Endothelial cell (in vitro differentiated cells): Measurements from ENCODE around the gene BRAT1. TPM values are rescaled to one million over a fixed set of nuclear protein-coding genes. Genes with fewer than 3 reads are reported as not detected.

ENCODE experiments used
- DNase-seq: peaks from one replicate; pipeline ENCODE4 v3.0.0; 2021; ENCODE audit warnings: low spot score
- H3K27ac Mint-ChIP-seq: one replicate; pipeline ENCODE4 v1.8.0; 2021; ENCODE audit warnings: mixed read lengths, inconsistent platforms; ENCODE audit not compliant: unreplicated experiment
- H3K27me3 Mint-ChIP-seq: one replicate; pipeline ENCODE4 v1.8.0; 2021; ENCODE audit warnings: mild to moderate bottlenecking, moderate library complexity, mixed read lengths, inconsistent platforms; ENCODE audit not compliant: unreplicated experiment
- H3K36me3 Mint-ChIP-seq: one replicate; pipeline ENCODE4 v1.8.0; 2021; ENCODE audit warnings: mild to moderate bottlenecking, low read depth, mixed read lengths, inconsistent platforms; ENCODE audit not compliant: unreplicated experiment
- H3K4me1 Mint-ChIP-seq: one replicate; pipeline ENCODE4 v1.8.0; 2021; ENCODE audit warnings: mild to moderate bottlenecking, mixed read lengths, inconsistent platforms; ENCODE audit not compliant: unreplicated experiment
- H3K4me3 Mint-ChIP-seq: one replicate; pipeline ENCODE4 v1.8.0; 2021; ENCODE audit warnings: mild to moderate bottlenecking, mixed read lengths, inconsistent platforms; ENCODE audit not compliant: unreplicated experiment
- H3K9me3 Mint-ChIP-seq: one replicate; pipeline ENCODE4 v1.8.0; 2021; ENCODE audit warnings: mixed read lengths, inconsistent platforms; ENCODE audit not compliant: unreplicated experiment
- total RNA-seq: library from RNA; stranded (reverse); fragmentation: NEBNext Ultra II Directional; extraction: Animal tissue kit (Norgen Biotek cat#: 25700); gene quantifications from one replicate; pipeline ENCODE4 v1.2.1, GENCODE V29; 2021; ENCODE audit not compliant: unreplicated experiment
- TF ChIP-seq, protein P1 (sequence below): fragments of 200-600 bp; sonication (generic); IDR thresholded peaks from one replicate; pipeline ENCODE4 v1.5.0; 2021; ENCODE audit warnings: antibody characterized with exemption; ENCODE audit not compliant: unreplicated experiment

Gene BRAT1
- total RNA-seq, 1 donor from 2014 or later, result 34.0 TPM

- H3K36me3 Mint-ChIP-seq, result peaks cover 7% of the 10 kb centered on the region
- H3K4me1 Mint-ChIP-seq, result peaks cover 6% of the 10 kb centered on the region
- no peaks in the 10 kb centered on the region for H3K9me3 Mint-ChIP-seq
- DNase-seq, result no peak
- TF ChIP-seq, protein P1, sequence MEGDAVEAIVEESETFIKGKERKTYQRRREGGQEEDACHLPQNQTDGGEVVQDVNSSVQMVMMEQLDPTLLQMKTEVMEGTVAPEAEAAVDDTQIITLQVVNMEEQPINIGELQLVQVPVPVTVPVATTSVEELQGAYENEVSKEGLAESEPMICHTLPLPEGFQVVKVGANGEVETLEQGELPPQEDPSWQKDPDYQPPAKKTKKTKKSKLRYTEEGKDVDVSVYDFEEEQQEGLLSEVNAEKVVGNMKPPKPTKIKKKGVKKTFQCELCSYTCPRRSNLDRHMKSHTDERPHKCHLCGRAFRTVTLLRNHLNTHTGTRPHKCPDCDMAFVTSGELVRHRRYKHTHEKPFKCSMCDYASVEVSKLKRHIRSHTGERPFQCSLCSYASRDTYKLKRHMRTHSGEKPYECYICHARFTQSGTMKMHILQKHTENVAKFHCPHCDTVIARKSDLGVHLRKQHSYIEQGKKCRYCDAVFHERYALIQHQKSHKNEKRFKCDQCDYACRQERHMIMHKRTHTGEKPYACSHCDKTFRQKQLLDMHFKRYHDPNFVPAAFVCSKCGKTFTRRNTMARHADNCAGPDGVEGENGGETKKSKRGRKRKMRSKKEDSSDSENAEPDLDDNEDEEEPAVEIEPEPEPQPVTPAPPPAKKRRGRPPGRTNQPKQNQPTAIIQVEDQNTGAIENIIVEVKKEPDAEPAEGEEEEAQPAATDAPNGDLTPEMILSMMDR, result no peak
- peaks cover 9% of the 10 kb centered on the region for H3K27me3 Mint-ChIP-seq
- no peak overlapping the region for H3K4me3 Mint-ChIP-seq
- no peak overlapping the region for H3K27ac Mint-ChIP-seq
These were observed 28.7 kb upstream of the BRAT1 start for GRCh38 chr7:2583798-2584580.

DNA sequence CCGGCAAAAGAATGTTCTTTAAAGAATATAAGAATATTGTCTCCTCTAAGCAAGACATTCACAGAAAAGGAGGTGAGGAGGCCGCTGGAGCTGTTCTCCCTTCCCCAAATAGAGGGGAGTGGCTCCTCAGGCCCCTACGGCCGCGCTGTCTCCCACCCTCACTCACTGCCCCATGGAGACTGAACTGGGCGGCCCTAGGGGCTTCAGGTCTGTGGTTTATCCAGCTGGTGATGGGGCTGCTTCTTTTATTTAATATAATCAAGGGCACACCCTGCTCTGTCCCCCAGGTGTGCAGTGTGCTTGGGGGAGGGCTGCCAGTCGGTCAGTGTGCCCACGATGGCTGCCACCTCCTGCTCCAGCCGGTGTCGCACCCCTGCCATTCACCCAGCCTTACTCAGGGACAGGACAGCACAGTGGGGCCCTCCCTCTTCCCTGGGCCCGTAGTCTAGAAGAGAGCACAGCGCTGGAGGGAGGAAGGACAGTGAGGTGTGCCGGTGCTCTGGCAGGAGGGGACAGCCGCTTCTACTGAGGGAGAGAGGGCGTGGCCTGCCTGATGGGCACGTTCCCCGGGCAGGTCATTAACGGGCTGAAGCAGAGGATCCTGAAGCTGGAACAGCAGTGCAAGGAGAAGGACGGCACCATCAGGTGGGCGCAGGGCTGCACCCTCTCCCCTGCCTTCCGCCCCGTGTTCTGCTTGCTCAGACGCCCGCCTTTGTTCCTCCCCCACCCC, 26.8 kb upstream of the BRAT1 start:
- Mint-ChIP-seq H3K27me3 (peaks cover 8% of the 10 kb centered on the region), H3K4me3 (no peak overlapping the region), H3K4me1 (peaks cover 4% of the 10 kb centered on the region), H3K36me3 (peaks cover 8% of the 10 kb centered on the region), H3K27ac (no peak overlapping the region), H3K9me3 (no peaks in the 10 kb centered on the region)
- TF ChIP-seq, protein P1, result no peak
- no peak for DNase-seq

- H3K4me3 Mint-ChIP-seq, result no peak overlapping the region
- H3K9me3 Mint-ChIP-seq, result no peaks in the 10 kb centered on the region
- no peaks in the 10 kb centered on the region for H3K4me1 Mint-ChIP-seq
- peaks cover 8% of the 10 kb centered on the region for H3K36me3 Mint-ChIP-seq
- DNase-seq, result no peak
- peaks cover 5% of the 10 kb centered on the region for H3K27me3 Mint-ChIP-seq
- TF ChIP-seq, protein P1, result no peak
- H3K27ac Mint-ChIP-seq, result no peak overlapping the region
These were observed 25.3 kb upstream of the BRAT1 start for GRCh38 chr7:2580636-2581035.

DNA sequence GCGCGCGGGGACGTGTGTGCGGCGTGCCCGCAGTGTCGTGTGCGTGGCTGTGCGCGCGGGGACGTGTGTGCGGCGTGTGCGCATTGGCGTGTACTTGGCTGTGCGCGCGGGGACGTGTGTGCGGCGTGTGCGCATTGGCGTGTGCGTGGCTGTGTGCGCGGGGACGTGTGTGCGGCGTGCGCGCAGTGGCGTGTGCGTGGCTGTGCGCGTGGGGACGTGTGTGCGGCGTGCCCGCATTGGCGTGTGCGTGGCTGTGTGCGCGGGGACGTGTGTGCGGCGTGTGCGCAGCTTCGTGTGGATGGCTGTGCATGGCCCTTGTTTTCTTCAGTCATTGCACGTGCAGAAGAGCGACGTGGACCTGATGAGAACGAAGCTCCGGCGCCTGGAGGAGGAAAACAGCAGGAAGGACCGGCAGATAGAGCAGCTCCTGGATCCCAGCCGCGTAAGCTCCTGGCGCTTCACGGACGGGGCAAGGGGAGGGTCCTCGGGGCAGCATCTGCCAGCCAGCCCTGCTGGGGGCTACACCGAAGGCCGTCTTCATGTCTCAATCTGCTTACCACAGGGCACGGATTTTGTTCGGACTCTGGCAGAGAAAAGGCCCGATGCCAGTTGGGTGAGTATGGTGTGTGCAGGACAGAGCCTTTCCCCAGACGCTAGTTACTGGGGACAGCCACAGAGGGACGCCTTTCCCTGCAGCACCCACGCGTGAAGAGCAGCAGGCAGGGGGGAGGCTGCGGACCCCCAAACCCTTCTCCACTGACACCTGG, 22.8 kb upstream of the BRAT1 start:
- H3K9me3 Mint-ChIP-seq, result no peaks in the 10 kb centered on the region
- no peaks in the 10 kb centered on the region for H3K4me1 Mint-ChIP-seq
- TF ChIP-seq, protein P1, result no peak
- H3K36me3 Mint-ChIP-seq, result peaks cover 11% of the 10 kb centered on the region
- no peak overlapping the region for H3K27ac Mint-ChIP-seq
- no peak for DNase-seq
- no peak overlapping the region for H3K4me3 Mint-ChIP-seq
- peaks cover 4% of the 10 kb centered on the region for H3K27me3 Mint-ChIP-seq
